A549 (cell line): ENCODE results near the gene SKI.

Experiments used
- BCL3 ChIP-seq: fragments of >200 bp; sonication (Bioruptor Twin); formaldehyde crosslinking; IDR thresholded peaks from 3 replicates; pipeline ENCODE4 v1.6.1; 2016
- BHLHE40 ChIP-seq: IDR thresholded peaks from 2 replicates; pipeline ENCODE4 v1.6.1; 2012; ENCODE audit warnings: low read depth, low read length, inconsistent platforms
- CTCF ChIP-seq: fragments of >200 bp; sonication (Bioruptor Twin); formaldehyde crosslinking; IDR thresholded peaks from 3 replicates; pipeline ENCODE4 v1.5.1; 2016
- HOXB13 ChIP-seq: fragments of 250-450 bp; sonication (Bioruptor Pico); IDR thresholded peaks from 2 replicates; pipeline ENCODE4 v1.5.0; 2020; ENCODE audit warnings: low read depth, mild to moderate bottlenecking, moderate library complexity
- JUN ChIP-seq, 2 experiments: fragments of >200 bp; sonication (Bioruptor Twin); formaldehyde crosslinking; IDR thresholded peaks; 2 replicates in 1 of 2; 3 replicates in 1 of 2; pipeline ENCODE4 v1.6.1; 2016 to 2017
- MAFK ChIP-seq: fragments of 450-650 bp; IDR thresholded peaks from 2 replicates; pipeline ENCODE4 v1.6.1; 2014; ENCODE audit not compliant: partially characterized antibody
- PBX3 ChIP-seq: IDR thresholded peaks from 2 replicates; pipeline ENCODE4 v1.6.1; 2012
- RAD21 ChIP-seq, 2 experiments: fragments of >200 bp in 1 of 2; sonication (Bioruptor Twin) in 1 of 2; formaldehyde crosslinking in 1 of 2; IDR thresholded peaks in 1 of 2; conservative IDR thresholded peaks in 1 of 2; 2 replicates in 1 of 2; 3 replicates in 1 of 2; pipeline ENCODE4 v1.6.1; 2012 to 2018; ENCODE audit warnings: inconsistent platforms in 1 of 2
- RNF2 ChIP-seq: fragments of 200-600 bp; sonication (generic); IDR thresholded peaks from 2 replicates; pipeline ENCODE4 v1.6.1; 2016; ENCODE audit warnings: low read depth, mild to moderate bottlenecking, antibody characterized with exemption, moderate library complexity, borderline replicate concordance

- TF ChIP-seq CTCF (no peak), RNF2 (no peak), BHLHE40 (no peak), RAD21 (conservative IDR thresholded peaks at IDR 0.05 in 1 of 2, IDR thresholded peaks at IDR 0.05 in 1 of 2) (no peak), JUN (IDR thresholded peaks at IDR 0.05) (no peak), MAFK (no peak), HOXB13 (CRISPR knock-in tag) (no peak), PBX3 (no peak), BCL3 (no peak)
Measured at GRCh38 chr1:2342384-2343022, 114.4 kb downstream of the SKI start.
